Esophagus muscularis mucosa (tissue), 4 donors: ENCODE measurements around the gene CCNG1. TPM values are rescaled to one million over a fixed set of nuclear protein-coding genes. Genes with fewer than 3 reads are reported as not detected.

Experiments used
- DNase-seq: peaks from one replicate; pipeline ENCODE4 v3.0.0-alpha.2; 2017; ENCODE audit errors: extremely low spot score
- H3K27ac ChIP-seq, 4 donors: fragments of 200-600 bp; sonication (generic); replicated peaks in 1 of 4; 1 replicate in 3 of 4; 2 replicates in 1 of 4; pipeline ENCODE4 v1.5.1; 2016 to 2019; ENCODE audit warnings: mild to moderate bottlenecking in 1 of 4
- H3K27me3 ChIP-seq, 4 donors: fragments of 200-600 bp; sonication (generic); one replicate each; pipeline versions ENCODE4 v1.5.1 to v1.6.0; 2016 to 2019
- H3K36me3 ChIP-seq, 4 donors: fragments of 200-600 bp; sonication (generic); one replicate each; pipeline ENCODE4 v1.5.1; 2016 to 2019
- H3K4me1 ChIP-seq, 4 donors: fragments of 200-600 bp; sonication (generic); one replicate each; pipeline ENCODE4 v1.5.1; 2016 to 2019
- H3K4me3 ChIP-seq, 4 donors: fragments of 200-600 bp; sonication (generic); 1 replicate in 2 of 4; 2 replicates in 2 of 4; pipeline ENCODE4 v1.5.1; 2016 to 2019; ENCODE audit warnings: mild to moderate bottlenecking in 4 of 4, moderate library complexity in 1 of 4
- H3K9me3 ChIP-seq, 4 donors: fragments of 200-600 bp; sonication (generic); 1 replicate in 3 of 4; 2 replicates in 1 of 4; pipeline ENCODE4 v1.5.1; 2016 to 2019
- EP300 ChIP-seq: sonication (generic); formaldehyde crosslinking; IDR thresholded peaks from one replicate; pipeline ENCODE4 v1.6.1; 2017; ENCODE audit warnings: antibody characterized with exemption
- POLR2A ChIP-seq: fragments of 450-650 bp; IDR thresholded peaks from one replicate; pipeline ENCODE4 v1.6.1; 2017; ENCODE audit warnings: antibody characterized with exemption, moderate library complexity, mild to moderate bottlenecking, low read depth
- POLR2AphosphoS5 ChIP-seq, 2 donors: sonication (generic); formaldehyde crosslinking; IDR thresholded peaks; one replicate each; pipeline ENCODE4 v1.6.1; 2017; ENCODE audit warnings: antibody characterized with exemption in 2 of 2
- WGBS: methylation state at CpG from one replicate; pipeline ENCODE4 v1.1.5; 2018; 5-methylcytosine and 5-hydroxymethylcytosine counted together
- intact Hi-C: fragments of 100-400 bp; cut with DNase I; formaldehyde crosslinking; loops from one replicate; pipeline ENCODE4 v1.15.1; 2023
- total RNA-seq, 4 donors: library from RNA; depleted of rRNA; stranded (reverse); fragments of >200 nt; gene quantifications; one replicate each; pipeline versions ENCODE4 v1.1.0 to v1.2.1, GENCODE V29; 2016
- TF ChIP-seq, protein P1 (sequence below), 3 experiments: fragments of 200-600 bp in 2 of 3; fragments of 450-650 bp in 1 of 3; sonication (generic) in 2 of 3; IDR thresholded peaks; one replicate each; pipeline ENCODE4 v1.5.1; 2017 to 2019; ENCODE audit warnings: antibody characterized with exemption in 3 of 3, mild to moderate bottlenecking in 2 of 3, moderate library complexity in 1 of 3

Gene CCNG1
- total RNA-seq, 4 donors from 2014 or later, result 99.1 to 179 (median 138) TPM

DNA sequence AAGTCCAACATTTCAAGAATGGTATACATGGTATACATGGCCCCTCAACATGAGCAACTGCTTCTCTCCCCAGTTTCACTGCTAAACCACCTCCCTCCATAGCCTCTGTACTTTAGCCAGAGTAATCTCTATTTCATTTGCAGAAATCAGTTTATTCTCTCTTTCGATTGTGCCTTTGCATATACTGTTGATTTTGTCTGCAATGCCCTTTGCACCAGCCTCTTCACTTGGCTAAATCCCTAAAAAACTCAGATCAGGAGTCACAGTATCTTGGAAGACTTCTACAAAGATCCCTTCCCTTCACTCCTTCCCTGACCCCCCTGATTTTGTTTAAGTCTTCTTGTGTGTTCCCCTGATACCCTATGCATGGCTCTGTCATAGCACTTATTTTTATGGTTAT, 4.9 kb upstream of the CCNG1 start:
- no peak overlapping the region for H3K27ac ChIP-seq
- no peaks in the 10 kb centered on the region for H3K9me3 ChIP-seq
- no peak overlapping the region for H3K4me3 ChIP-seq
- intact Hi-C loops, result no loop called here
- 86% methylated on average over 1 of the region's 1 CpG for WGBS
- H3K27me3 ChIP-seq, result no peaks in the 10 kb centered on the region
- no peak for DNase-seq
- TF ChIP-seq EP300, result no peak
- TF ChIP-seq POLR2A, result no peak
- TF ChIP-seq, protein P1, sequence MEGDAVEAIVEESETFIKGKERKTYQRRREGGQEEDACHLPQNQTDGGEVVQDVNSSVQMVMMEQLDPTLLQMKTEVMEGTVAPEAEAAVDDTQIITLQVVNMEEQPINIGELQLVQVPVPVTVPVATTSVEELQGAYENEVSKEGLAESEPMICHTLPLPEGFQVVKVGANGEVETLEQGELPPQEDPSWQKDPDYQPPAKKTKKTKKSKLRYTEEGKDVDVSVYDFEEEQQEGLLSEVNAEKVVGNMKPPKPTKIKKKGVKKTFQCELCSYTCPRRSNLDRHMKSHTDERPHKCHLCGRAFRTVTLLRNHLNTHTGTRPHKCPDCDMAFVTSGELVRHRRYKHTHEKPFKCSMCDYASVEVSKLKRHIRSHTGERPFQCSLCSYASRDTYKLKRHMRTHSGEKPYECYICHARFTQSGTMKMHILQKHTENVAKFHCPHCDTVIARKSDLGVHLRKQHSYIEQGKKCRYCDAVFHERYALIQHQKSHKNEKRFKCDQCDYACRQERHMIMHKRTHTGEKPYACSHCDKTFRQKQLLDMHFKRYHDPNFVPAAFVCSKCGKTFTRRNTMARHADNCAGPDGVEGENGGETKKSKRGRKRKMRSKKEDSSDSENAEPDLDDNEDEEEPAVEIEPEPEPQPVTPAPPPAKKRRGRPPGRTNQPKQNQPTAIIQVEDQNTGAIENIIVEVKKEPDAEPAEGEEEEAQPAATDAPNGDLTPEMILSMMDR (IDR thresholded peaks at IDR 0.05), result no peak
- TF ChIP-seq POLR2AphosphoS5 (IDR thresholded peaks at IDR 0.05), result no peak
- peaks cover 0 to 8% (median 7%) of the 10 kb centered on the region in 4 donors for H3K4me1 ChIP-seq
- no peaks in the 10 kb centered on the region for H3K36me3 ChIP-seq

DNA sequence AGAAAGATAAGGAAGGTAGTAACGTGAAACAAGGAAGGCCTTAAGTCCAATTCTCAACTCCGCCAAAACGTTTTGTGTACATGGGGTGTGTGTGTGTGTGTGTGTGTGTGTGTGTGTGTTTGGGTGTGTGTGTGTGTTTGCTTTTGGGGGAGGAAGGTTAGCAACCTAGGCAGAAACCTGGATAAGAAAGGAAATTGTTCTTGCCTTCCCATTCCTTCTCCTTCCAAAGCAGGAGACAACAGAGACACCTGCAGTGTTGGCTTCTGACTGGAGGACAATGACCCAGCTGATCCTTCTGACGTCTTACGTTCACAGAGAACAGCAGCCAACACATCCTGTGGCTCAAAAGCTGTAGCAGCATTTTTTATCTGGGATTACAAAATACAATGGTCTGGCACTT, 4.1 kb upstream of the CCNG1 start:
- Histone ChIP-seq H3K27ac (no peak overlapping the region), H3K27me3 (no peaks in the 10 kb centered on the region), H3K36me3 (no peaks in the 10 kb centered on the region), H3K4me1 (peaks cover 1 to 13% (median 9%) of the 10 kb centered on the region in 4 donors), H3K9me3 (no peaks in the 10 kb centered on the region), H3K4me3 (no peak overlapping the region)
- WGBS, result 63% methylated on average over 5 of the region's 5 CpGs
- intact Hi-C loops, result no loop called here
- TF ChIP-seq POLR2AphosphoS5 (IDR thresholded peaks at IDR 0.05) (no peak), POLR2A (no peak), EP300 (no peak)
- TF ChIP-seq, protein P1 (IDR thresholded peaks at IDR 0.05), result no peak
- DNase-seq, result no peak

DNA sequence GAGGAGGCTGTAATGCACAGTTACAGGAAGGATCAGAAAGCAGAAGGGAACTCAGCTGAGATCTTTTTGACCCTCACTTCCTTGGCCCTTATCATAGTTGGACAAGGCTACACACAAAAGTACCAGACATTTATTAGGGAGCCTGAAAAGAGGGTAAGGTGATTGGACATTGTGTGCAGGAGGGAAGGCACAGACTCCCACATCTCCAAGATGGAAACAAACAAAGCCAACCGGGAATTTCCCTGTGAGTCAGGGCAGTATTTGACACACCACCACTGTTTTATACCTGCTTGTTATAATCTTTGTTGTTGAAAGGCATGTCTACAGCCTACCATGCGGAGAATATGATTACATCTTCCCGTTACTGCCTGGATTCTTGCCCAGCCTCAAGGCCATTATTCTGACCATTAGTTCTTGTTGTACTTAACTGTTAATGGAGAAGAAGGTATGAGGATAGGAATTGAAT, 3.0 kb upstream of the CCNG1 start:
- H3K36me3 ChIP-seq, result no peaks in the 10 kb centered on the region
- no peak overlapping the region for H3K4me3 ChIP-seq
- no peak for DNase-seq
- no peaks in the 10 kb centered on the region for H3K27me3 ChIP-seq
- TF ChIP-seq, protein P1 (IDR thresholded peaks at IDR 0.05), result no peak
- TF ChIP-seq POLR2A, result no peak
- TF ChIP-seq EP300, result no peak
- TF ChIP-seq POLR2AphosphoS5 (IDR thresholded peaks at IDR 0.05), result no peak
- no peaks in the 10 kb centered on the region for H3K9me3 ChIP-seq
- intact Hi-C loops, result no loop called here
- no peak overlapping the region for H3K27ac ChIP-seq
- WGBS, result 37% methylated on average over 3 of the region's 3 CpGs
- peaks cover 13 to 24% (median 20%) of the 10 kb centered on the region in 4 donors for H3K4me1 ChIP-seq

DNA sequence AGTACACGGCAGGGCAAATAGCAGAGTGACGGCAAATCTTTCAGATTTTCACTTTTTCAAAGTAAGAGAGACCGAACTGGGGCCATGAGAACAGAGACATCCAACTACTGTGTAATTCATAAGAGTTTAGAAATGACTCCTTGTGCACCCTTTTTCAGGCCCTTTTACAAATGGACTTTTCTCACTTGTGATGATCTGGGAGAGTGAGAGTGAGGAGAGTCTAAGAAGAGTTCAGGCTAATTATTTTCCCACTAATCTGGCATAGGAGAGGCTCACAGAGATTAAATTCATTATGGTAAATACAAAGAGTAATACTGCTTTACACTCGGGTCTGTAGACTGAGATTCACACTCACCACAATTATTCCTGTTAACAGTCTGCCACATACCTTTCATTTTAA, 880 bp upstream of the CCNG1 start:
- Histone ChIP-seq H3K9me3 (no peaks in the 10 kb centered on the region), H3K4me1 (peaks cover 13 to 41% (median 34%) of the 10 kb centered on the region in 4 donors), H3K27me3 (no peaks in the 10 kb centered on the region), H3K36me3 (peaks cover 0 to 10% (median 2%) of the 10 kb centered on the region in 4 donors), H3K27ac (peak overlapping the region; percentile 89 to 90 (median 90)), H3K4me3 (peak overlapping the region in 1 of 4 donors; percentile 87)
- intact Hi-C loops, result no loop called here
- TF ChIP-seq POLR2AphosphoS5 (IDR thresholded peaks at IDR 0.05) (no peak), POLR2A (no peak), EP300 (no peak)
- TF ChIP-seq, protein P1 (IDR thresholded peaks at IDR 0.05), result no peak
- 80% methylated on average over 4 of the region's 4 CpGs for WGBS
- no peak for DNase-seq

DNA sequence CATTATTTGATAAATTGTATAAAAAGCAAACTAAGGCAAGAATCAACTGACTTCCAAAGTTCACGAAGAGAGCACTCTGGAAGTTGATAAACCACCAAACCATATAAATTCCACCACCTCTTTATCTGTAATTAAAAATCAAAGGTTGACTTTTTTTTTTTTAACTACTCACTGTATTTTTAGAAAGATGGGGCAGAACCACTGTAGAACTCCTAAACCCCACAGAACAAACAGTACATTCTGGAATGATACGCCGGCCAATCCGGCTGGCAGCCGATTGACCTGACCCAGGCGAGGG, 435 bp upstream of the CCNG1 start:
- peaks cover 0 to 15% (median 4%) of the 10 kb centered on the region in 4 donors for H3K36me3 ChIP-seq
- peak overlapping the region; percentile 75 to 94 (median 86) for H3K4me3 ChIP-seq
- intact Hi-C loops, result no loop called here
- 7% methylated on average over 6 of the region's 6 CpGs for WGBS
- TF ChIP-seq POLR2A (no peak), EP300 (no peak), POLR2AphosphoS5 (IDR thresholded peaks at IDR 0.05) (no peak)
- TF ChIP-seq, protein P1 (IDR thresholded peaks at IDR 0.05), result no peak
- peak overlapping the region; percentile 89 to 90 (median 90) for H3K27ac ChIP-seq
- peaks cover 13 to 41% (median 34%) of the 10 kb centered on the region in 4 donors for H3K4me1 ChIP-seq
- no peak for DNase-seq
- H3K27me3 ChIP-seq, result no peaks in the 10 kb centered on the region
- no peaks in the 10 kb centered on the region for H3K9me3 ChIP-seq
